Stimulated activated CD4-positive, alpha-beta T cell treated with anti-CD3 and anti-CD28 coated beads, TNF-alpha, amount 100 ng/mL, for 1 hour (primary cell): ENCODE measurements around the gene WNT11.

Experiments used
- DNase-seq, 3 donors: peaks; one replicate each; pipeline ENCODE4 v3.0.0-alpha.2; 2020; ENCODE audit warnings: low read depth in 3 of 3, low spot score in 1 of 3

WNT11 gene

DNA sequence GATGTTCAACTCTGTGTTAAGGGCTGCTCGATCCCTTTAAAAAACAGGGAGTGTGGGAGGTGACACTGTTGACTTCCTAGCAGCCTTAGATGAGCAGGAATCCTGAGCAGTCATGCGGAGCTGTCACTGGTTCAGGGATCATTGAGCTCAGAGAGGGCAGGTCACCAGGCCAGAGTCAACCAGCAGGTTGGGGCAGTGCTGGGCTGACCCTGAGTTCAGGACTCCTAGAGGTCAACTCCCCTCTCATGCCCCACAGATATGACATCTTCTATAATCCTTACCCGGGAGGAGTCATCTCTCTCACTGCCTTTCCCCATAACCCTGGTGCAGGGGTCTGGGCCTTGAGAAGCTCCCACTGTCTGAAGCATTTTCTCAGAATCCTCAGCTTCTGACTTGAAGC, 12.9 kb upstream of the WNT11 start:
- no peak for DNase-seq

DNA sequence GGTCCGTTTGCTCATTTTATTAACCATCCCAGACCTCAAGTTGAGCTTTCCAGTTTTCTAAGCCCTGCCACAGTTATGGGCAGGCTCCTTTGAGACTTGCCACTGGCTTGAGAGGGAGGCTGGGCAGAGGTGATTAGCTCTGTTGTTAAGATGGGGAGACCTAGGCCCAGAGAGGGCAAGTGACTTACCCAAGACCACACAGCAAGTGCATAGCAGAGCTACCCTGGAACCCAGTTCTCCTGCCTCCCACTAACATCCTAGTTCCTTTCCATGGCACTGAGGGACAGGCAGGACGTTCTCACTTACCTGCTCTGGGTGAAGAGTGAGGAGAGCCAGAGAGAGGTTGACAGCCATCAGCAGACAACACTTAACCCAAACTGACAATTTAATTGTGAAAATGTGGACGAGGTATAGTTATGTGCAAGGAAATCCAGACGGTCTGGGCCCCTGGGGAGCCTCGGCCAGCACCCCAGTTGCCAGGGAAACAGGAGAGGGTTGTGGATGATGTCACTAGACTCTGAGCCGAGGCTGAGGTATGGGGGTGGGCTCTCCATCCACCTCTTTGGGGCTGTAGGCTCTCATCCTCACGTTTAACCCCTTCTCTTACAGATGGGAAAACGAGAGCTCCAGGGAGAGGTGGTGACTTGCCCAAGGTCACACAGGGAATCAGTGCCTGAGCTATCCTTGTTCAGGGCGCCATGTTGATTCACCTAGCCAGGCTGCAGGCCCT, 12.3 kb upstream of the WNT11 start:
- DNase-seq: no peak

DNA sequence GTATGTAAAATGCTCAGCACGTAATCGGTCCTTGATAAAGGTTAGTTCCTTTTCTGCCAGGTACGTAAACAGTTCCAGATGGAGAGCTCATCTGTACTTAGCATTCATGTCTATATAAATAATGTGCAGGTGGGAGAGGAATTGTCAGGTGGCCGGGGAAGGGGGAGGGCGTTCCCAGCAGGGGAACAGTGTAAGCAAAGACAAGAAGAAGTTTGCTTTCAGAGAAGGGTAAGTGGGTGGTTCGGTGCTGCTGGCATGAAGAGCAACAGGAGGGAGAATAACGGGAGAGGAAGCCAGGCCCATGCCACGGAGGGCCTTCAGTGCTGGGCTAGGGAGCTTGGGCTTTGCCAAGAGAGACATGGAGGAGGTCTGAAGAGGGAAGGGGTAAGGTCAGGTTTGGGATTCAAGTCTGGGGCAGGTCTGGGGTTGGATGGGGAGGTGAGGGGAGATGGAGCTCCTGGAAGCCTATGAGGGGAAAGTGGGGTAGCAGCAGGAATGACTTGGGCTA, 11.4 kb upstream of the WNT11 start:
- DNase-seq: no peak

DNA sequence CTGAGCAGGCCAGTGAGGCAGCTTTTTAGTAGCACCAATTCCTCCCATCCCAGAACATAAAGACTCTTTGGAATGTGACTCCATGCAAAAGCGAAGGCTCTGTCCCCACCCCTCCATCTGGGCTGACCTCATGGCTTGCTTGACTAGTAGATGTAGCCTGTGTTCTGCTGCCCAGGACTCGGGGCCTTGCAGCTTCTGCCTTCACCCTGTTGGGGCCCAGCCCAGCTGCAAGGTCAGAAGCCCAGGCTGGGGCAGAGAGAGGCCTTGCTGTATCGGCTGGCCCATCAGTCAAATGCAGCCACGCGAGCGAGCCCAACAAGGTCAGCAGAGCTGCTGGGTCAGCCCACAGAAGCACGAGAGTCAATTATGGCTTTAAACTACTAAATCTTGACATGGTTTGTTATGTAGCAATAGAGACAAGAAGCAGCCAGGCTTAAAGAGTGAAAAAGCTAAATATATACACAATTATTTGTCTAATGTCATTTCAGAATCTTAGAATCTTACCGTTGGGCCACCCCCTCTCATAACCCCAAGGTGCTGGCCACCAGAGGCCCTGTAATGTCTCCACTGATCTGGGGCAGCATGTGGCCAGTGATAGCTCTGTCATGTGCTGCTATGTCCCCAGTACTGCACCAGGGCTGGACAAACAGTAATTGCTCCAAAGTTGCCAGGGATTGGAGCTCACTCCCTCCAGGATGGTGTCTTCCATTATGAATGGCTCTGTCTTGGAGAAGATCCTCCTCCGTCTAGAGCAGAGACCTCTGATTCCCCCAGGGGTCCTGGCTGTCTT, 10.4 kb upstream of the WNT11 start:
- no peak for DNase-seq

DNA sequence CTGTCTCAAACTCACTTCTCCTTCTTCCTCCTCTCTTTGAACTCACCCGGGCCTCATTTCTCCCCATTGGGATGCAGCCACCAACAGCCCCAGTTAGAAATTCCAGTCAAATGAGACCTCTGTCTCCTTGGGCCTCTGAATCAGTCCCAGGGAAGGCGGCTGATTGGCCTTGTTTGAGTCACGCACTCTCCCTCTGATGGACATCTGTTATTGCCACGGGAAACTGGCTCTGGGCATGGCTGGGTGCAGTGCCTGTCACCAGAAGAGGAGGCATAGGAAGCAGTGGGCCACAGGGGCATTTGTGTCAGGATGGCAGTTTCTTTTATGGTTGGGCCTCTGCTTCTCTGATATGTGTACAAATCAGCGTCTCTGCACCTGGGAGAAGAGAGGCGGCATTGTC, 9.6 kb upstream of the WNT11 start:
- no peak for DNase-seq

DNA sequence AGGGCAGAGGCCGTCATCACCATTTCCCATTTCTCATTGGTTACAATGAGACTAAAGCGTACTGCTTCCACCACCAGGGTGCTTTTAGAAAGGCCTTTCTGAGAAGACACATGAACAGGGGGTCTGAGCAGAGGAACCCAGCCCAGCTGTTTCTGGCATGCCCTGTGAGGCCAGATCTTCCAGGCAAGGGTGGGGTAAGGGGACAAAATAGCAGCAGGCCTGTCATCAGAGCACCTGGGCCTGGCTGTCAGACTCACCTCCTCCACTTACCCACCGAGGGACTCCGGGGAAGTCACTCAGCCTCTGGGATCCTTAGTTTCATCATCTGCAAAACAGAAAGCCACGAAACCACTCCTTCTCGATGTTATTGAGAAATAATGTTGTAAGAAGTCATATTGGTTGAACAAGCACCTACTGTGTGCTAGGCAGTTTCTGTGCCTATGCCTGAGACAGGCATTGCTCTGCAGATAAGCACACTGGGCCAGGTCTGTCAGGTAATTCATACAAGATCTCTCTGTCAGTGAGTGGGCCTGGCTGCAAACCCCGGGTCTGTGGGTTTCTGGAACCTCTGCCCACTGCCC, 8.8 kb upstream of the WNT11 start:
- DNase-seq: no peak

DNA sequence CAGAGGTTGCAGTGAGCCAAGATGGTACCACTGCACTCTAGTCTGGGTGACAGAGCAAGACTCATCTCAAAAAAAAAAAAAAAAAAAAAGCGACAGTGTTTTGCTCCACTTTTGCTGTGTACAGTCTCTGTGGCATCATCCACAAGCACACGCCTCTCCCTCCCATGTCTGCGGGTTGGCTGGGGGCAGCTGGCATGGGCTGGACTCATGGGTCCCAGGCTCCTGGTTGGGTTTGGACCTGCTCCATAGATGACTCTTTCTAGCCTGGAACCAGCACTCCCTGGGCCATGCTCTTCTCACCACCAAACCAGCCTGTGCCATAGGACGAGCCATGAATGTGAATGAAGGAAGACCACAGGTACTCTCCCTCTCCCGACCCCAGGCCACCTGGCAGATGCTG, 7.9 kb upstream of the WNT11 start:
- no peak for DNase-seq

DNA sequence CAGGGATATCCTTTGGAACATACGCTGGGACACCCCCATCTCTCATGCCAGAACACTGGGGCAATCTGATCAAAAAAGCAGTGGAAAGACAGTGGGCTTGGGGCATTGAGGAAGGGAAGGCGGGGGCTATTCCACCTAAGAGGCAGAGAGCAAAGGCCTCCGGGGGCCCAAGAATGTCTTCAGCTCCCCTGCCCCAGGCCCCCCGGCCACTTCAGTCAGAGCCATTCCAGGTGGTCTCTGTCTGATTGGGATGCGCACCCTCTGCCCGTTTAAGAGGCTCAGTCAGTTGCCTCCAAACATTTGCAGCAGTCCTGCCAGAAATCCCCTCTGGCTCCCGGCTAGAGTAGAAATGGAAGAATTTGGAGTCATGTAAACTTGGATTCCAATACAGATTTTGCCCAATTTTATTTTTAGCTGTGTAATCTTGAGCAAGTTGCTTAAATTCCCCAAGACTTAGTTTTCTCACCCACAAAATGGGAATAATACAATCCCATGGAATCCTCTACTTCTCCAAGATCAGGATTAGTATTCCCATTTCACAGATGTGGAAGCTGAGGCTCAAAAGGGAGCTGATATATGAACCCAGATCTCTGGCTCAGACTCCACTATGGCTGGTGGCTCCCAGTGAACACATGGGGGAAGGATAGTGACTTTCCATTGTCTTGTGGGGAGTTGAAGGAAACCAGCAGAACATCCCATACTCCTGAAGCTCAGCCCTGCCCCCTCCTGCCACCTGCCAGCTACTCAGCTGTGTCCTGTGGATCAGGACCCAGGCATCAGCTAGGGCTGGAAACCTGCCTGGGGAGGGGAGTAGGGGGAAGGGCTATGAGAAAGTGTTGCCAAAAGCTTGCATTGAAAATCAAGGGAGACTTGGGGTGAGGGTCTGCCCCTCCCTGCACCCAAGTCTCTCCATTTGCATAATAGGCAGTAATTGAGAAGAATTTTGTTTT, 6.1 kb upstream of the WNT11 start:
- no peak for DNase-seq

DNA sequence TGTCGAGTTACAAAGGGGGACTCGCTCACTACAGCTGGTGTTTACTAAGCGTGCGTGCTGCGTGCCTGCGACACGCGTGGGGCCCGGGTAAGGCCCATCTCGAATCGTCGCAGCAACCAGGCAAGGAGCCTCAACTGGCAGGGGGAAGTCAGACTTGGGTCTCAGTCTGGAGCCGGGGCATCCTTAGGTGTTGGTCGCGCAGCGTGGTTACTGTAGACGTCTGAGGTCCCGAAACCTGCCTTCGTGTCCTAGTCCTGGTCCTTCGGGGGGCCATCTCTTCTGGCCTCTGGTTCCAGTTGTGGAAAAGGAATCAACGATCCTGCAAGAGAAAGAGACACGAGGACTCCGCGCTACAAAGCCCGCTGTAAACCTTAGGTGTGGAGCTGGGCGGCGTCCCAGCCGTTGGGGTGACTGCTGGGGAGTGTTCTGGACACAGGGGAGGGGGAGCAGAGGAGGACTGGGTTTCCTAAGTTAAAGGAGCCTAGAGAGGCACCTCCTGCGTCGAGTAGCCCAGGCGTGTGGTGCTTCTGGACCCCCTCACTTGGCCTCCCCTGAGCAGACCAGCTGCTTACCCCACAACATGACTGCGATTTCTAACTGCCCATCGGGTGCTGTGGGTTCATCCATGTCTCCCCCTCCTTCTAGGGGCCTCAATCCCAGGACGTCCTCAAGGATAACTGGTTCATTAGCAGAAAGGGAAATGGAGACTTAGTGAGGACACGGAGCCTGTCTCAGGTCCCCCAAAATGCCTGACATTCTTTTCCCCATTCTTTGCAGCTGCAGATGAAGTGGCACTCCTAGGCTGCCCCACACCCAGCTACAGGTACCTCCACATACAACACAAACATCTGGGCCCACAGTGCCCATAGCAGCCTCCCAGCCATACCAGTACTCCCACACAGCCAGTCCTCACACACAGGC, 4.9 kb upstream of the WNT11 start:
- DNase-seq: no peak

DNA sequence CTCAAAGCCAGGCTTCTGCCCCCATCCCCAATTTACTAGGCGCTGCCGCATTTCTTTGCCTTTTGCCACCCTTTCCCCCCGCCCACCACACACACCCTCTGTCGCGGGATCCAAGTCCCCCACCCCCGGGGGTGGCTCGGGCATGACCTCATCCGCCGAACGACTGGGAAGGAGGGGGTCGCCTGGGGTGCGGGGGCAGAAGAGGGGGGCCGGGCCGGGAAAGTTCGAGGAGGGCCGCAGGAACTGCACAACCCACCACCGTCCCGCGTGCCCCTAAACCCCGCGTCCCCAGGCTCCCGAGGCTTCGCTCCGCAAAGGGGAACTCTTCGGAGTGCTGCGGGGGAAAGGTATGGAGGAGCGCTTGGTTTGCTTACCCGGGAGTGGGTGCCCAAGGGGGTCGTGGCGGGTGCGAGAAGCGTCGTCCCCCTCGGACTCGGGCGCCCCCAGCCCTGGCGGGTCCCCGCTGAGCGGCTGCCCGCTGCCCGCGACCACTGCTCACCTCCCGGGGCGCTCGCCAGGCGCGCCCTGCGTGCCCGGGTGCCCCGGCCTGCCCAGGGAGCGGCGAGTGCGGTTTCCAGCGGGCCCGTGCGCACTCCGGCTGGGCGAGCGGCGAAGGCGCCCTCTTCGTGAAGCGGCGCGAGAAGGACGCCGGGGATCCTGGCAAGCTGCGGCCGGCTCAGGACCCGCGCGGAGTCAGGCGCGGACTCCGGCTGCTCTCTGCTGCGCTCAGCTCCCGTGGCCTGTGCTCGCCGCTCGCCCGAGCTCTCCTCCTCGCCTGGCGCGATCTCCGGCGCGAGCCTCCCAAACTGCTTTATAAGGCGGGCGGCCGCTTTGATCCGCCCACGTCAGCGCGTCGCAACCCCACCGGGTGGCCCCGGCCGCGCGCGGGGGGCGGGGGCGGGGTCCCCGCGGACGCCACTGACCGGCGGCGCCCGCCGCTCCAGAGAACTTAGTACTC, 4.0 kb upstream of the WNT11 start:
- no peak for DNase-seq

DNA sequence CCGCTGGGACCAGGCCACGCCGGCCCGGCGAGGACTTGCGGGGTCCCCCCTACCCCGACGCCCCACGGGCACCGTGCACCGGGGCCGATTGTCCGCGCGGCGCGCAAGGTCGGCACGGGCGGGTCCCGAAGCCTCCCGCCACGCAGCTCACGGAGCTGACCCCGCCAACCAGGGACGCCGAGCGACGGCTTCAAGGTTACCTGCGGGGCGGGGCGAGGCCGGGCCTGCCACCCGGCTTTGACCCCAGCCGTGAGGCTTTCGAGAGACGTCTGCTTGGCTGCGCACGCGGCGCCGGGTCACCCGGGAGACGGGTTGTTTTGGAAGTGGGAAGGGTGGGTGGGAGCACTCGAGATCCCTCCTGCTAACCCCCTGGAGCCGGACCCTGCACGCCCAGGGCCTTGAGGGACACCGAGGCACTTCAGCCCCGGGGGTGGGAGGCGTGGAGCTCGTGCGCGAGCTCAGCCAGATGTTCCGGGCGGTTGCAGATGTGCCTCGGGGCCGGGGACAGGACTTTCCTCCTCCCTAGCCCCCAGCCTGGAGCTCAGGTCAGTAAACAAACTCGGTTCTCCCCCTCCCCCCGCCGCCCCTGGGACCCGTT, 3.2 kb upstream of the WNT11 start:
- no peak for DNase-seq

DNA sequence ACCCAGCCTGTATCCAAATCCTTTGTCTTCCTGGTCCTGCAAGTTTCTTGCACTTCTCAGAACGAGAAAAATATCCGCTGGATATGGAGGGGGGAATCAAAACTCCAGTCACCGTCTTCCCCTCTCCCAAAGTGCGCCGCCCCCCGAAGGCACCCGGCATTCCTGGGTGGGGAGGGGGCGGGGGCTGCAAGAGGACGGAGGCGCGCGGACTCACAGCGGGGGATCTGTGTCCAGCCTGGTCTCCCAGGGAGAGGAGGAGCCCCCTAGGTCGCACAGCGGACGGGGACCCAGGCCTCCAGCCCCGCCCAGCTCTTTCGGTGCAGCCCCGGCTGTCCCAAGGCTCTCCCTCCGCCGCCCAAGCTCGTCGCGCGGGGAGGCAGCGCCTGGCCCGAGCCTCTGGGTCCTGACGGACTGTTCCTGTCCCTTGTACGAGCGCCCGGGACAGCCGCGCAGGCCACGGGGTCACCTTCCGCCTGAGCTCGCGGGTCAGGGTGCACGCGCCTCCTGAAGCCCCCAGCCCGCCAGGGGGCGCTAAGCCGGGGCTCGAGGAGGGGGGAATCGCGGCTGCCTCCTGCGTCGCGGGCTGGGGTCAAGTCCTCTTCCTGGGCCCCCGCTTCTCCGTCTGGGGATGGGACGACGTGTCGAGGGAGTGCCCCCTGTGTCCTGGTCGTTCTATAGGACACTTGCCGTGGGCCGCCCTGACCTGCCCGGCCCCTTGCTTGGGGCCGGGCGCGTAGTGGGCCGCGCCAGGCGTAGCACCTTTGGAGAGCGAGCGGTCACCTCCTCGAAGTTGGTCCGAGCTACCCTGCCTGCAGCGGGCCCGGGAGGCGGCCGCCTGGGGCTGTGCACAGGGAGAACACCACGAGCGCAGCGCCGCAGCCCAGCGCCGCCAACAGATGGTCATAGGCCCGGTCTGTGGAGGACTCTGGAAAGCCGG, 2.4 kb upstream of the WNT11 start:
- DNase-seq: peak; percentile 30 to 73 (median 59)

DNA sequence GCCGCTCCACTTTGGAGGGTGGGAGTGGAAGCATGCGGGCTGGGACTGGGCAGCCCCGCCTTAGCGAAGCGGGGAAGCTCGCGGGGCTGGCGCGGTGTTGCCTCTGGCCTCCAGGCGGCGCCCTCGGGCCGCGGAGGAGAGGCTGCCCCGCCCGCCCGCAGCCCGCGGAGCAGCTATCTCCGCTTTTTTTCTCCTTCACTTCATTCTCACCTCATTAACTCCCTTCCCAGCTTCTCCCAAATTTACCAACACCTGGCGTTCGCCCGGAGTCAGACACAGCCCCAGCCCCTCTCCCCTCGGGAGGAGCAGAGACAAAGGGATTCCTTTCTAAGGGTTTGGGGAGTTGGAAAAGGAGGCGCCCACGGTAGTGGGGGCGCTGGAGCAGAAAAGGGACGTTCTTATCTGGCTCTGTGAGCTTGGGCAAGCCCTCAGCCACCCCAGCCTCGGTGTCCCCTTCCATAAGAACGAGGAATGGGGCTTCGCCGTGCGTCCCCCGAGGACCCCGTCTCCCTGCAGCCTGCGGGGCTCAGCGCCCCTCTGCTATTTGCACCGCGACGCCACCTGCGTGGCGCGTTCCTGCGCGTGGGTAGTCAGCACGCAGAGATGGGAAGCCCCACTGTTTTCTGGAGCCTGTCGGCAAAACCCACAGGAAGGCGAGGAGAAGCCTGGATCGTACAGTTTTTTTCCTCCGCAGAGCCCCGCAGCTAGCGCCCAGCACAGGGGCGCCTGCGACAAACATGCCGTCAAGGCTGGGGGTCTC, 1.5 kb upstream of the WNT11 start:
- DNase-seq: peak; percentile 39 to 72 (median 62)

DNA sequence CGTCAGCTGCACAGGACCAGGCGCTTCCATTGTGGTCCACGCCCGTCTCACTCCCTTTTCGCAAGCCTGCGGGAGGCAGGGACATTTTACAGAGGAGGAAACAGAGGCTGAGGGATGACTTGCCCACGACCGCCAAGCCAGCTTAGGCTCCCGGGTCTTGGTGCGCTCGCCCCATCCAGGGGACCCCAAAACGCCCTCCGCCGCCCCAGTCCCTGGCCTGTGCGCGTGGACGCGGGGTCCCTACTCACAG, 300 bp downstream of the WNT11 start:
- DNase-seq: no peak

DNA sequence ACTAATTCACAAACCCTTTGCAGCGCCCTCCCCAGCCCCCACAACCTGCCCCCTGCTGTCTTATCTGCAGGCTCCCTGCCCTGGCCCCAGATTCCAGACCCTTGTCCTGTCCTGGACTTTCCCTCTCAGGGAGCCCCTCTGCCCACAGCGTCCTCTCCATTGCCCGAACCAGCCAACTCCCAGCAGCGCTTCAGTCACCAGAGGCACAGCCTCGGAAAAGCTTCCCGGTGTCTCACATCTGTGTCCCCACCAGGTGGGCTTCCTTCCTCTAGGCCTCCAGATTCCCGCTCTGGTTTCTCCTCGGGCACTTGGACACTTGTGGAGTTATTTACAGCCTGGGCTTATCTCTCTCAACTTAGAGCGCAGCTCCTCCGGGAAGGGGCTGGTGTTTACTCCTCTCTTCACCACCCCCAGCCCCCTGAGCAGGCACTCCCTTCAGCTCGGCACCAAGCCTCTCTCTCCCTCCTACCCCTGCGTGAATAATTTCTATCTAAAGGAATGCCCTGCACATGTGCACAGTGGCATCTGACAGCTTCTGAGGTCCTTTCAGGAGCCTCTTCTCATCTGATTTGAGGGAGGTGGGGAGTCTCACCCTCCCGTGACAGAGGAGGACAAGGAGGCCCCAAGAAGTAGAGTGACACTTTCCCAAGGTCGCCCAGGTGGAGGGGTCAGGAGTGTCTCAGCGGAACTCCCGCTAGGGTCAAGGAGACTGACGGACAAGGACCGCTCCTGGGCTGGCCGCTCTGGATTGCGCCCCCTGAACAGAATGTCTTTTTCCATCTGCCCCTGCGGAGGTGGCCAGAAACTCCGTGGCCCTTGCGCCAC, 838 bp downstream of the WNT11 start:
- no peak for DNase-seq

DNA sequence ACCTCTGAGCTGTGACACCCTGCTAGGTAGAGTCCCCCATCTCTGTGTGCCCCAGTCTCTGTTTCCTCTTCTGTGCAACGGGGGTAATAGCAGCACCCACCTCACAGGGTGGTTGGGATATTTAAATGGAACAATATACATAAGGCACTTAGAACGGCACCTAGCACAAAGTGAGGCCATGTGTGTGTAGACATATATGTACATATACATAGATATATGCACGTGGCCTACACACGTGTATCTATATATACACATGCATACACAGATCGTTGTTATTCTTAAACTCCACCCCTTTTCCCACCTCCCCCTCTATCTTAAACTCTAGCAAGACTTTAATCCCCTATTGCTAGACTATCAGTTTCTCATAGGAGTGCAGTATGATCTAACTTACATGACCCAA, 2.4 kb downstream of the WNT11 start:
- DNase-seq: no peak
